A549 (cell line): ENCODE measurements around the gene KIF16B. TPM values are rescaled to one million over a fixed set of nuclear protein-coding genes. Genes with fewer than 3 reads are reported as not detected.

Source experiments
- ATAC-seq, 2 experiments: fragments of 200-7000 bp in 1 of 2; fragments of >200 bp in 1 of 2; cut with Nextera tagmentation in 1 of 2; cut with Tn5 transposase in 1 of 2; 3 replicates each; pipeline versions ENCODE4 v1.8.0 to v1.9.1; 2018 to 2020; ENCODE audit warnings: mild to moderate bottlenecking in 1 of 2, moderate library complexity in 1 of 2
- CTCF ChIA-PET: fragments of 300-600 bp; sonication (Branson Sonifier 250); formaldehyde crosslinking; extraction: SDS; loops from one replicate; lab custom pipeline; 2021; ENCODE audit warnings: antibody characterized with exemption, inconsistent platforms; lab: Yijun Ruan, JAX
- POLR2A ChIA-PET: fragments of 350-600 bp; formaldehyde crosslinking; extraction: SDS; loops from one replicate; lab custom pipeline; 2021; ENCODE audit warnings: antibody characterized with exemption, inconsistent platforms; lab: Yijun Ruan, JAX
- DNase-seq, 2 experiments: peaks; one replicate each; pipeline versions ENCODE4 v3.0.0 to v3.0.0-alpha.2; 2011 to 2016; ENCODE audit warnings: low read depth in 1 of 2, low spot score in 1 of 2
- FAIRE-seq: peaks from 2 replicates; lab custom pipeline; 2011; peaks lifted over from hg19 to GRCh38; lab: Jason Lieb, UNC
- H3K27ac ChIP-seq, 2 experiments: fragments of >200 bp; sonication (Bioruptor Twin); formaldehyde crosslinking; 3 replicates each; pipeline ENCODE4 v1.5.1; 2016 to 2017
- H3K4me1 ChIP-seq: fragments of >200 bp; sonication (Bioruptor Twin); formaldehyde crosslinking; 3 replicates; pipeline ENCODE4 v1.6.1; 2016
- H3K4me2 ChIP-seq: fragments of >200 bp; sonication (Bioruptor Twin); formaldehyde crosslinking; 3 replicates; pipeline ENCODE4 v1.6.1; 2016
- H3K4me3 ChIP-seq: fragments of >200 bp; sonication (Bioruptor Twin); formaldehyde crosslinking; 3 replicates; pipeline ENCODE4 v1.5.1; 2016
- H3K9me3 ChIP-seq: fragments of >200 bp; sonication (Bioruptor Twin); formaldehyde crosslinking; 3 replicates; pipeline ENCODE4 v1.6.1; 2016
- CBX2 ChIP-seq: fragments of 200-600 bp; sonication (generic); IDR thresholded peaks from 2 replicates; pipeline ENCODE4 v1.6.1; 2016; ENCODE audit warnings: low read depth, mild to moderate bottlenecking, borderline replicate concordance
- CHD2 ChIP-seq: fragments of 150-350 bp; IDR thresholded peaks from 2 replicates; pipeline ENCODE4 v1.6.1; 2014; ENCODE audit warnings: low read length; ENCODE audit not compliant: partially characterized antibody
- EHF ChIP-seq: fragments of 250-450 bp; sonication (Bioruptor Pico); IDR thresholded peaks from 2 replicates; pipeline ENCODE4 v1.5.0; 2020; ENCODE audit warnings: mild to moderate bottlenecking
- EP300 ChIP-seq, 2 experiments: fragments of >200 bp; sonication (Bioruptor Twin); formaldehyde crosslinking; IDR thresholded peaks; 2 replicates in 1 of 2; 3 replicates in 1 of 2; pipeline ENCODE4 v1.6.1; 2016 to 2017
- ESRRA ChIP-seq: fragments of 150-350 bp; IDR thresholded peaks from 2 replicates; pipeline ENCODE4 v1.6.1; 2014; ENCODE audit warnings: mild to moderate bottlenecking, low read length, borderline replicate concordance
- FOSB ChIP-seq: fragments of 250-450 bp; sonication (Bioruptor Pico); IDR thresholded peaks from 2 replicates; pipeline ENCODE4 v1.5.0; 2020; ENCODE audit warnings: mild to moderate bottlenecking, moderate library complexity
- HES2 ChIP-seq: fragments of >200 bp; sonication (Bioruptor Twin); formaldehyde crosslinking; IDR thresholded peaks from 2 replicates; pipeline ENCODE4 v1.6.1; 2016
- HEYL ChIP-seq: fragments of 250-450 bp; sonication (Bioruptor Pico); IDR thresholded peaks from 2 replicates; pipeline ENCODE4 v1.8.0; 2021; ENCODE audit warnings: mild to moderate bottlenecking, moderate library complexity
- JUNB ChIP-seq: fragments of >200 bp; sonication (Bioruptor Twin); formaldehyde crosslinking; IDR thresholded peaks from 2 replicates; pipeline ENCODE4 v1.6.1; 2016
- MAZ ChIP-seq: fragments of 150-350 bp; IDR thresholded peaks from 2 replicates; pipeline ENCODE4 v1.6.1; 2014; ENCODE audit warnings: antibody characterized with exemption, low read depth, low read length, borderline replicate concordance
- MYC ChIP-seq: IDR thresholded peaks from 2 replicates; pipeline ENCODE4 v1.6.1; 2012; ENCODE audit warnings: mild to moderate bottlenecking, inconsistent platforms, low read length, improper control_type of control experiment, borderline replicate concordance
- POLR2A ChIP-seq: IDR thresholded peaks from 2 replicates; pipeline ENCODE4 v1.6.1; 2012; ENCODE audit warnings: mild to moderate bottlenecking, low read length
- POLR2AphosphoS2 ChIP-seq: conservative IDR thresholded peaks from 2 replicates; pipeline ENCODE4 v1.6.1; 2012; ENCODE audit warnings: low read length, improper control_type of control experiment, inconsistent platforms
- RAD21 ChIP-seq, 2 experiments: fragments of >200 bp in 1 of 2; sonication (Bioruptor Twin) in 1 of 2; formaldehyde crosslinking in 1 of 2; IDR thresholded peaks in 1 of 2; conservative IDR thresholded peaks in 1 of 2; 2 replicates in 1 of 2; 3 replicates in 1 of 2; pipeline ENCODE4 v1.6.1; 2012 to 2018; ENCODE audit warnings: inconsistent platforms in 1 of 2
- RARB ChIP-seq: fragments of 250-450 bp; sonication (Bioruptor Pico); IDR thresholded peaks from 2 replicates; pipeline ENCODE4 v1.8.0; 2021; ENCODE audit warnings: mild to moderate bottlenecking, moderate library complexity
- RFX5 ChIP-seq: fragments of 450-650 bp; IDR thresholded peaks from 2 replicates; pipeline ENCODE4 v1.7.1; 2014; ENCODE audit warnings: antibody characterized with exemption, mild to moderate bottlenecking, moderate library complexity
- SREBF2 ChIP-seq: fragments of 450-650 bp; IDR thresholded peaks from 2 replicates; pipeline ENCODE4 v1.6.1; 2014; ENCODE audit warnings: mild to moderate bottlenecking, moderate library complexity
- TFCP2L1 ChIP-seq: fragments of 250-450 bp; sonication (Bioruptor Pico); IDR thresholded peaks from 2 replicates; pipeline ENCODE4 v1.5.0; 2021; ENCODE audit warnings: mild to moderate bottlenecking
- TP53 ChIP-seq: fragments of 250-450 bp; sonication (Bioruptor Pico); IDR thresholded peaks from 2 replicates; pipeline ENCODE4 v1.5.0; 2021; ENCODE audit warnings: mild to moderate bottlenecking, moderate library complexity
- WGBS: methylation state at CpG from one replicate; pipeline ENCODE4 v1.1.6; 2017; ENCODE audit errors: missing lambda C conversion rate; 5-methylcytosine and 5-hydroxymethylcytosine counted together
- polyA plus RNA-seq, 4 experiments: library from polyadenylated mRNA; depleted of rRNA in 3 of 4; stranded (reverse); fragments of >200 nt; fragmentation: RNase III in 1 of 4; extraction: RNeasy Plus Mini Kit Qiagen cat#74134 plus additional on column Dnase treatment in 1 of 4; gene quantifications; 2 replicates in 3 of 4; 3 replicates in 1 of 4; pipeline ENCODE4 v1.2.3, GENCODE V29; 2011 to 2017
- TF ChIP-seq, protein P1 (sequence below): fragments of 450-650 bp; IDR thresholded peaks from 2 replicates; pipeline ENCODE4 v1.6.1; 2014; ENCODE audit warnings: antibody characterized with exemption
- TF ChIP-seq, protein P2 (sequence below): fragments of 150-350 bp; IDR thresholded peaks from 2 replicates; pipeline ENCODE4 v1.6.1; 2014; ENCODE audit warnings: low read depth, mild to moderate bottlenecking, low read length
- TF ChIP-seq, protein P3 (sequence below): fragments of 250-450 bp; sonication (Bioruptor Pico); IDR thresholded peaks from 2 replicates; pipeline ENCODE4 v1.5.0; 2021; ENCODE audit warnings: mild to moderate bottlenecking, moderate library complexity, borderline replicate concordance

The KIF16B gene
- polyA plus RNA-seq, 2 of the 4 experiments (the other 2 are of a cell fraction), result 14.1 to 23.3 TPM

DNA sequence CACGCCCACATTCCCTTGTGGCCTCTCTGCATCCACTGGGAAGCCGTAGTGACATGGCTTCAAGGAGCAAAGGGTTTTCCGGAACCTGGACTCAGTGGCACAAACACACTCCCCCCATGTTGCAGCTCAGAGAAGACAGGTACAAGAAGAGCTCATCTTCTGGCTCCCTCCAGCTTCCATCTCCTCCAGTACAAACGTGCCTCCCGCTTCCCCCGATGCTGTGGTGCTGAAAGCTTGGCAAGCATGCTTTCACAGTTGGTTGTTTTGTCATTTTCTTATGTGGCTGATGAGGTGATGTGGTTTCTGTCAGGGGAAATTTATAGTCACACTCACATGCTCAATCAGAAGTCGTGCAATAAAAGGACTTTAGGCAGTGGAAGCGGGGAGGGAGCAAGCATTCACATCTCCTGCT lies 258.5 kb downstream of the KIF16B start:
- no peaks in the 10 kb centered on the region for H3K9me3 ChIP-seq
- TF ChIP-seq EP300 (IDR thresholded peaks at IDR 0.05) (no peak), HES2 (no peak), FOSB (CRISPR knock-in tag) (no peak), ESRRA (no peak), TFCP2L1 (CRISPR knock-in tag) (no peak), CBX2 (no peak), TP53 (CRISPR knock-in tag) (no peak), EHF (CRISPR knock-in tag) (no peak)
- TF ChIP-seq, protein P1, sequence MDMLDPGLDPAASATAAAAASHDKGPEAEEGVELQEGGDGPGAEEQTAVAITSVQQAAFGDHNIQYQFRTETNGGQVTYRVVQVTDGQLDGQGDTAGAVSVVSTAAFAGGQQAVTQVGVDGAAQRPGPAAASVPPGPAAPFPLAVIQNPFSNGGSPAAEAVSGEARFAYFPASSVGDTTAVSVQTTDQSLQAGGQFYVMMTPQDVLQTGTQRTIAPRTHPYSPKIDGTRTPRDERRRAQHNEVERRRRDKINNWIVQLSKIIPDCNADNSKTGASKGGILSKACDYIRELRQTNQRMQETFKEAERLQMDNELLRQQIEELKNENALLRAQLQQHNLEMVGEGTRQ, result no peak
- no peak overlapping the region for H3K4me2 ChIP-seq
- ChIA-PET POLR2A (no interaction called here), CTCF (interaction anchor here (1.0 kb wide), 1 partner anchor 14 kb away, joined by 4 read pairs; no protein-coding TSS in a partner anchor)
- WGBS, result 87% methylated on average over 8 of the region's 8 CpGs
- FAIRE-seq (no peak), ATAC-seq (no peak), DNase-seq (no peak)
- no peak overlapping the region for H3K27ac ChIP-seq
- no peak overlapping the region for H3K4me3 ChIP-seq
- H3K4me1 ChIP-seq, result no peaks in the 10 kb centered on the region

GRCh38 chr20:16314320-16314719 lies 258.9 kb downstream of the KIF16B start:
- H3K27ac ChIP-seq, result no peak overlapping the region
- ChIA-PET CTCF (no interaction called here), POLR2A (no interaction called here)
- no peak for DNase-seq
- FAIRE-seq, result no peak
- TF ChIP-seq MYC (no peak), MAZ (no peak), RAD21 (conservative IDR thresholded peaks at IDR 0.05 in 1 of 2, IDR thresholded peaks at IDR 0.05 in 1 of 2) (no peak), POLR2A (no peak), EP300 (IDR thresholded peaks at IDR 0.05) (no peak)
- ATAC-seq, result no peak
- no peak overlapping the region for H3K4me2 ChIP-seq
- 88% methylated on average over 3 of the region's 3 CpGs for WGBS
- no peaks in the 10 kb centered on the region for H3K4me1 ChIP-seq
- no peaks in the 10 kb centered on the region for H3K9me3 ChIP-seq
- no peak overlapping the region for H3K4me3 ChIP-seq

DNA sequence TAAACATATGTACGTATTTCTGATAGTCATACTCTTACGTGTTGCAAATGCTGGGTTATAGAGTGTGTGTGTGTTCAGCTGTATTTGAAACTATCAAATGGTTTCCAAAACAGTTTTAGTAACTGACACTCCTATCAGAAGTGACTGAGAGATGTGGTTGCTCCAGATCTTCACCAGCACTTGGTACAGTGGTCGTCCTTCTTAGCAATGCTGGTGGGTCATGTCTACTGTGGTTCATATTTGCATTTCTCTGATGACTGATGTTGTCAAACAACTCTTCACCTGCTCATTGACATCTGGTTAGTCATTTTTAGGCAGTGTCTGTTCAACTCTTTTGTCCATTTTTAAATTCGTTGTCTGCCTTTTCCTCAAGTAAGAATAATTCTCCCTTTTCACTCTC lies 259.3 kb downstream of the KIF16B start:
- WGBS, result 61% methylated on average over 4 of the region's 4 CpGs
- H3K4me1 ChIP-seq, result no peaks in the 10 kb centered on the region
- TF ChIP-seq, protein P2, sequence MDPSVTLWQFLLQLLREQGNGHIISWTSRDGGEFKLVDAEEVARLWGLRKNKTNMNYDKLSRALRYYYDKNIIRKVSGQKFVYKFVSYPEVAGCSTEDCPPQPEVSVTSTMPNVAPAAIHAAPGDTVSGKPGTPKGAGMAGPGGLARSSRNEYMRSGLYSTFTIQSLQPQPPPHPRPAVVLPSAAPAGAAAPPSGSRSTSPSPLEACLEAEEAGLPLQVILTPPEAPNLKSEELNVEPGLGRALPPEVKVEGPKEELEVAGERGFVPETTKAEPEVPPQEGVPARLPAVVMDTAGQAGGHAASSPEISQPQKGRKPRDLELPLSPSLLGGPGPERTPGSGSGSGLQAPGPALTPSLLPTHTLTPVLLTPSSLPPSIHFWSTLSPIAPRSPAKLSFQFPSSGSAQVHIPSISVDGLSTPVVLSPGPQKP, result no peak
- TF ChIP-seq SREBF2, result no peak
- TF ChIP-seq POLR2A, result no peak
- TF ChIP-seq, protein P3, sequence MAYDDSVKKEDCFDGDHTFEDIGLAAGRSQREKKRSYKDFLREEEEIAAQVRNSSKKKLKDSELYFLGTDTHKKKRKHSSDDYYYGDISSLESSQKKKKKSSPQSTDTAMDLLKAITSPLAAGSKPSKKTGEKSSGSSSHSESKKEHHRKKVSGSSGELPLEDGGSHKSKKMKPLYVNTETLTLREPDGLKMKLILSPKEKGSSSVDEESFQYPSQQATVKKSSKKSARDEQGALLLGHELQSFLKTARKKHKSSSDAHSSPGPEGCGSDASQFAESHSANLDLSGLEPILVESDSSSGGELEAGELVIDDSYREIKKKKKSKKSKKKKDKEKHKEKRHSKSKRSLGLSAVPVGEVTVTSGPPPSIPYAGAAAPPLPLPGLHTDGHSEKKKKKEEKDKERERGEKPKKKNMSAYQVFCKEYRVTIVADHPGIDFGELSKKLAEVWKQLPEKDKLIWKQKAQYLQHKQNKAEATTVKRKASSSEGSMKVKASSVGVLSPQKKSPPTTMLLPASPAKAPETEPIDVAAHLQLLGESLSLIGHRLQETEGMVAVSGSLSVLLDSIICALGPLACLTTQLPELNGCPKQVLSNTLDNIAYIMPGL, result no peak
- no peak for TF ChIP-seq HES2
- TF ChIP-seq RARB (CRISPR knock-in tag), result no peak
- no peak for TF ChIP-seq HEYL (CRISPR knock-in tag)
- no peak for TF ChIP-seq TFCP2L1 (CRISPR knock-in tag)
- TF ChIP-seq CHD2, result no peak
- TF ChIP-seq, protein P1, result no peak
- no peak for TF ChIP-seq JUNB
- TF ChIP-seq RFX5, result no peak
- TF ChIP-seq MYC, result no peak
- no peak for TF ChIP-seq POLR2AphosphoS2
- TF ChIP-seq, all 56 proteins: peak for 0
- no peak overlapping the region for H3K4me2 ChIP-seq
- no peak overlapping the region for H3K4me3 ChIP-seq
- H3K27ac ChIP-seq, result no peak overlapping the region
- no peak for FAIRE-seq
- ChIA-PET CTCF (no interaction called here), POLR2A (no interaction called here)
- no peaks in the 10 kb centered on the region for H3K9me3 ChIP-seq
- DNase-seq, result no peak
- no peak for ATAC-seq
